NCI-H2081 (cell line): ENCODE results near the gene PPP1CA.
"Not testable (repeated sequence)": the region's sequence is repeated elsewhere in the genome, so short reads cannot be mapped to it uniquely, and the experiment has no call there.

ENCODE experiments used
- DNase-seq, 2 experiments: peaks; one replicate each; lab custom pipeline; 2025; lab: John Stamatoyannopoulos, UW

The PPP1CA gene

GRCh38 chr11:67417425-67417824, 15.8 kb upstream of the PPP1CA start:
- no peak for DNase-seq

DNA sequence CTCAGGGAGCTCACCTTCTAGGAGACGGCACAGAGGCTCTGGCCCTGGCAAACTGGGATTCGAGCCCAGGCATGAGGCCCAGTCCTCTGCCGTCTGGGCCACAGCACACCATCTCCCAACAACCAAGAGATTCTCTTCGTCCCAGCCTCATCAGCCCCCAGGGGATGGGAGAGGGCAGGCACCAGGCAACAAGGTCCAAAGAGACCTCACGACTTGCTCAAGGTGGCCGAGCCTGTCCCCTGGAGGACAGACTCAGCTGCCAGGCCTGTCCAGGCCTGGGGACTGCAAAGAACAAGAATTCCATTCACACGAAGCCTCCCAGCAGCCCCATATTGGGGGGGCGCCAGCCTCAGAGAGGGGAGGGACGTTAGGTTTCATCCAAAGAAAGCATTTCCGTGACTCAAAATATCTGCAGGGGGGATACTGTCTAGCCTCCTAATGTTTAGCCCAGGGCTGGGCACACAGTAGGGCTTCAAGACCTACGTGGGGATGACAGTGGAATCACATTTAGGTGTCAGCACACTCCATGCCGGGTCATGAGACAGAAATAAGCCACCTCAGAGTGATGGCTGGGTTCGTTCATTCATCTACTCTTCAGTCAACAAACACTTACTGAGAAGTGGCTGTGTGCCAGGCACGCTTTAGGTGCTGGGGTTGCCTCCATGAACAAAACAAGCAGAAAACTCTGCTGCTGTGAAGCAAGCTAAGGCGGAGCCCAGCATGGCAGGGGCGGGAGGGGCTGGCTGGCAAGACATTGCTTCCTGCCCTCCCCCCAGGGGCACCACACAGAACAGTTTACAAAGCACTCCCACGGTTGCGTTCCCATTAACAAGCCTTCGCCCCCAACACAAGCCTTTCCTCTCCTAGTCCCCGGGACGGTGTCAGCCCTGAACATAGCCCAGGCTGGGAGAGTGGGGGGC, 15.0 kb upstream of the PPP1CA start:
- DNase-seq = peak; percentile 70 to 87

DNA sequence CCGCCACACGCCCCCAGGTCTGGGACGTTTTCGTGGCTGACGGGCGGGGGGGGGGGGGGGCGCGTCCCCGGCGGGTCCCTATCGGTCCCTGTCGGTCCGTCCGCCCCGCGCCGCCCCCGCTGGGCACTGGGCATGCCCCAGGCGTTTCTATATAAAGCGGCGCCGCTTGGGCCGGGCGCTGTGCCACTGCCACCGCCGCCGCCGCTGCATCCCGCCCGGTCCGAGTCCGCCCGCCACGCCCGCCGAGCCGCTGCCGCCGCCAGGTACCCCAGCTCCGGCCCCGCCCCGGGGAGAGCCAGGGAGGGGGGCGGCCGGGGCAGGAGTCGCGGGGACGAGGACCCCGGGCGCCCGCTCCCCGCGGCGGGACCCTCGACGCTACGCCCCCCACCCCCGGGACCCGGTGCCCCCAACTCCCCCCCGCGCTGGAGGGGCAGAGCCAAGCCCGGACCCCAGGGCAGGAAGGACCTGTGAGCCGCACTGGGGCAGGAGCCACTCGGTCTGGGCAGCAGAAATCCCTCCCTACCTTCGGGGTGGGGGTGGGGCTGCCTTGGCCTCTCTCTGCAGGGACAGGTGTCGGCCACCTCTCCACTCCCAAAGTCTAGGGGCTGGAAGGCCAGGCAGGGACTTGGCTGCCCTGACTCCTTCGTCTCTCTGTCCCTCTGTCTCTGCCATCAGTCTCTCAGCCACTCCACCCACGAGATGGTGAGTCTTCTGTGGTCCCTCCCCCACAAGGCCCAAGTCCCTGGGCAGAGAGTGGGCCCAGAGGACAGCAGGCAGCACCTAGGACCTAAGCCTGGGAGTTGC, 14.0 kb upstream of the PPP1CA start, which contains the start of gene CARNS1:
TSS of gene CARNS1 (plus strand) at position 178 of the 804 bp plus-strand sequence. CDS start at position 700, 522 bp downstream.
- no peak for DNase-seq

DNA sequence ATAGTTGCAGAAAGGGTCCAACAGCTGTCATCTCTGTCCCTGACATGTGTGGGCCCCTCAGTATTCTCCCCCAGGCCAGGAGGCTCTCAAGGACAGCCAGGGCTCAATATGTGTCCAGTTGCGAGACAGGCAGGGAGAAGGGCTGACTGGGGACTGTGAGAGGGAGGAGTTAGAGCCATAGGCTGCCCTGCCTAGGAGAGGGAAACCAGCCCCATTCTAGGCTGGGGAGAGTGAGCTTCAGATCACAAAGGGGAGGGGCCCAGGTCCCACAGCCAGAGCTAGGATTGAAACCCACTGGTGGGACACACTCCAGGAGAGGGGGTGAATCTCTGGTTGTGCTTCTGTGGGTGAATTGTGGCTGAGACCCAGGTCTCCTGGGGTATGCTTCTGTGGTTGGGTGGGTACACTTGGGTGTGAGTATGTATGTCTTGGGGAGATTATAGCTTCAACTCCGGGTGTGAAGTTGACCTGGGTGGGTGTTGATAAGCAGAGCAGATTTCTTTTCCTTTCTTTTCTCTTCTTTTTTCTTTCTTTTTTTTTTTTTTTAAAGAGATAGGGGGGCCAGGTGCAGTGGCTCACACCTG, 11.7 kb upstream of the PPP1CA start:
- DNase-seq = no peak

DNA sequence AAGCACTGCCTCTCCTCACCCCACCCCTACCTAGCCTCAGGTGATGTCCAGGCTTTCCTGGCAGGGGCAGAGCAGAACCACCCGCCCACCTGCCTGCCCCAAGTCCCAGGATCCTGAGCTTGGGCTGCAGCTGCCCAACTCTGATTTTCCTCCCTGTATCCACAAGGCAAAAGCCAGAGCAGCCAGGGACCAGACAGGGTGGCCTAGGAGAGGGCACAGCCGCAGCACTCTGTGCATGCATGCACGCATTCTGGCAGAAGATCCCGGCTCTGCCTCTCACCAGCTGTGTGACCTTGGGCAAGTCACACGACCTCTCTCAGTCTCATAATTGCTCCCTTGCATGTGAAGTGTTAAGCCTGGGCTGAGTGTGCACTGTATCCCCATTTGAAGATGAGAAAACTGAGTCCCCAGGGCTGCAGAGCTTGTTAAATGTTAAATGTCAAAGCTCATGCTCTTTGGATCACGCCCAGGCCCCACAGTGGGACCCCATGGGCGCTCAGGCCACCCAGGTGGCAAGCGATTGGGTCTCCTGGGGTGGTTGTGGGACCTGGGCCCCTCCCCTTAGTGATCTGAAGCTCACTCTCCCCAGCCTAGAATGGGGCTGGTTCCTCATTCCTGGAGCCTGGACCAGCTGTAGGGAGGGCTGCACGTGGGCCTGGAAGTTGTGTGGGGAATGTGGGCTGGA, 11.0 kb upstream of the PPP1CA start:
- no peak for DNase-seq

DNA sequence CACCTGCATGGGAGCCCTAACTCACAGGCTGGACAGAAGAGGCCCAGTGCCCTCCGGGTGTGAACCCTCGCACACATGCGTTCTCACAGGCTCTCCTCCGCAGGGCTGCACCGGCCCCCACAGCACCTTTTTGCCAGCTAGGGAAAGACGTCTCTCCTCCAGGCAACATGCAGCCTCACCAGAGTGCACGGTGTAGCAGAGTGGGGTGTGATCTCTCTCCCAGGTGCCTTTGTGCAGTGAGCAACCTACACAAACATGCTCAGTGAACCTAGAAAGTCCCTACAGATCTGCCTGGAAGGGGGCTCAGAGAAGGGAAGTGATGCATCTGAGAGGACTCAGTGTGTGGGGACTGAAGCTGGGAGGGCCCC, 10.1 kb upstream of the PPP1CA start:
- DNase-seq = no peak

GRCh38 chr11:67410984-67411784, 9.5 kb upstream of the PPP1CA start:
- no peak for DNase-seq

DNA sequence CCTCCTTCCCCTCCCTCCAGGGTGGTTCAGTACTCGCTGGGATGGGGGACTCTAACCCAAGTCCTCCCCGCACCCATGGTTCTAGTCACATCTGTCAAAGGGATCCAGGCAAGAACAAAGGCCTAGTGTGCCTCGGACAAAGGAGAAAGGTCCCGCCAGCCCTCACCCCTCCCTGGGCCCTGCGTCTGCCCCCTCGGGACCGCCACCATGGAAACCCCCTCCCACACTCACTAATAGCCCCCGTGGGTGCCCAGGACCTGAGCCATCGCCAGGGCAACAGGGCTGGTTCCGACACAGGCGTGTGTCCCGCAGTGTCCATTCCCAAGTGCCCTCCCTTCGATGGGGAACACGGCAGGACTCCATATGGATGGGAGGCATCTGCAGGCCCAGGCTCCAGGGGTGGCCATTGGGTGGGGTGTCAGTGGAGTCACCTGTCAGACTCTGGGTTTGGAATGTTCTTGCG, 8.7 kb upstream of the PPP1CA start:
- DNase-seq = no peak

DNA sequence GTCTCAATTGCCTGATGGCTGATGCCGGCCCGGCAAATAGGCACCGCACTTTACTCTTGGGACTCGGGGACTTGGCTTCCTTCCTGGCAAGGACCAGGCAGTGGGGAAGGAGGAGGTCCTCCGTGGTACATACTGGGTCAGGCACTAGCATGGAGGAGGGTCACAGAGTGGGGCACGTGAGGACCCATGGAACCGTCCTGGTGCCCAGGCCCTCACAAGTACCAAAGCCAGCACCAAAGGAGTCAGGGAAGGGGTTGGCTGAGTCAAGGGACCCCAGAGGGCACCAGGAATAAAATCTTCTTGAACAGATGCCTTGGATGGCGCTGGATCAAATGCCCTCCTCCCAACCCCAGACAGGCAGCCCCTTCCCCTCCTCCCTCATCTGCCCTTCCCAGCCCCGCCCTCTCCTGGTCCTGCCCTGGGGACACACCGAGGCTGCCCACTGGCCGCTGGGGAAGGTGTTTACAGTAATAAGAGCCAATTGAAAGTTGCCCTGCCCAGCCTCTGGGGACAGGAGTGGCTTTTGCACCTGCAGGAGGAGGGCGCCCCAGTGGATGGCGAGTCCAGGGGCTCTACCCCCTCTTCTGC, 8.2 kb upstream of the PPP1CA start:
- peak in 1 of 2 experiments; percentile 12 for DNase-seq

- no peak for DNase-seq
Measured at GRCh38 chr11:67409261-67409666, 7.6 kb upstream of the PPP1CA start.

GRCh38 chr11:67408437-67409200, 7.0 kb upstream of the PPP1CA start:
- DNase-seq = no peak

GRCh38 chr11:67407688-67408163, 6.1 kb upstream of the PPP1CA start:
- DNase-seq = no peak

DNA sequence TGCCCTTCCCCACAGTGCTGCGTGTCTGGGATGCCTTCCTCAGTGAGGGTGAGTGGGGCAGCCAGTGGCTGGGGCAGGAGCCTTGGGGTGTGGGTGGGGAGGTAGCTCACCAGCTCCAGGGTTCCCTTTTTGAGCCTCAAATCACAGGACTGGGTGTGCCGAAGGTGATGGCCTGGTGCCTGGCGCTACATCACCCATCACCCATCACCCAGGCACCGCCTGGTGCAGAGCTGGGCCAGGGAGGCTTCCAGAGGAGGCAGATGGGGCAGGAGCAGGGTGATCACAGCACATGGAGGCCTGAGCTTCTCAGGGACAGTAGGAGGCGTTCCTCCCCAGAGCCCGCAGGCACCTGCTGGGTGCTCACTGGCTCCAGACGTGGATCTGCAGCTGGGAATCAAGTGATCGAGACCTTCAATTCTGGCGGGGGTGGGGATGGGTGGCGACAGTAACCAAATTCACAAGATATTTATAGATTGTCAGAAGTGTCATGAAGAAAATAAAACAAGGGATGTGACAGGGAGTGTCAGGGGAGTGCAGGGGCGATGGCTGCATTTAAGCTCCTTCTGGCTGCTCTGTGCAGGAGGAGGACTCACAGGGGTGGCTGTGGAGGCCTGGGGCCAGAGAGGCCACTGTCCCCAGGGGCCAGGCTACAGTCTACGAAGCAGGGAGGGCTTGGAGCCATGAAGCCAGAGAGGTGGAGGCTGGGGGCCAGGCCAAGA, 5.5 kb upstream of the PPP1CA start:
- no peak for DNase-seq

GRCh38 chr11:67406420-67406968, 4.8 kb upstream of the PPP1CA start:
- no peak for DNase-seq

DNA sequence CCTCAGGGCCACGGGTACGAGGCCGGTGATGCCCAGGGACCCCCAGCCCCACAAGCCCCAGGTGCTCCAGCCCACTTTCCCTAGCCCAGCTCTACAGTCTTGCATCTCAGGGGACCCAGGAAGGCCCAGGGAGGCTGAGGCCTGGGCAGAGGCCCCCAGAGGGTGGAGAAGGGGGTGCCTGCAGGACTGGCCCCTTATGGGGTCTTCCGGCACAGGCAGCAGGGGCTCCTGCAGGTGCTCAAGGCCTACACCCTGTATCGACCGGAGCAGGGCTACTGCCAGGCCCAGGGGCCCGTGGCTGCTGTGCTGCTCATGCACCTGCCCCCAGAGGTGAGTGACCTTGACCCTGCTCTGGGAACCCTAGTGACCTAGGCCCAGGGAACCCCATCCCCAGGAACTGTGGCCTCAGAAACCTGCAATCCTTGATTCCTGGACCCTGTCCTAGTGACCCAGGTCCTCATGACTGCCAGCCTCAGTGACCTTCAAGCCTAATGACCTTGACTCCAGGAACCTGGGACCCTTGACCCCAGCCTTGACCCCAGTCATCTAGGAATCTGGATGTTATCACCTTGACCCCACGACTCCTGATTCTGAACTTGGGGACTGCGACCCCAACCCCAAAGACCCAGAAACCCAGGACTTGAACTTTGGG, 4.2 kb upstream of the PPP1CA start:
- no peak for DNase-seq

GRCh38 chr11:67405196-67405567, 3.5 kb upstream of the PPP1CA start:
- no peak for DNase-seq

DNA sequence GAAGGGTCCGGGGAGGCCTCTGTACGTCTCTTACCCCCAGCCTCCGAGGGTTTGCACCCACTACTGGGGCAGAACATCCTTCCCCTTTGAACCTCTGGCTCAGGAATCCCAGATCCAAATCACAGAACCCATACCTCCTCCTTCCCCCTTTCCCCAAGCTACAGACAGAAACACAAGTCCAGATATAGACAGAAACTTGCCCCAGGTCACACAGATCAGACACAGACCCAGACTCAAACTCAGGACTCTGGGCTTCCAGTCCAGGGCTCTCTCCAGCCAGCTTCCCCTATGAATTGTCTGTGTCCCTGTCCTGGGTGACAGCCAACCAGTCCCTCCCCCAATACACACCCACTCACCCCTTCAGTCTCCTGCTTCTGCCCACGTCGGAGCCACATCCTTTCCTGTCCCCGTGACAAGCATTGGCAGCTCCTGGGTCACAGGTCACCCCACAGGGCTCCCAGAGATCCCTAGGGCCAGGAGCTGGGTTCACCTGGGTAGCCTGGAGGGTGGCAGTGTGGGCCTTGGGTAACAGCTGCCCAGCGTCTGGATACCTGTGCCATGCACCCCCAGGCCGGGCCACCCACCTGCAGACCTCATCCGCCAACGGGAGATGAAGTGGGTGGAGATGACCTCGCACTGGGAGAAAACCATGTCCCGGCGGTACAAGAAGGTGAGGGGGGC, 3.0 kb upstream of the PPP1CA start:
- DNase-seq = no peak

GRCh38 chr11:67403085-67403484, 1.4 kb upstream of the PPP1CA start:
- DNase-seq = not testable (repeated sequence)
